H9 (cell line): ENCODE data around the gene PCSK9. TPM values are rescaled to one million over a fixed set of nuclear protein-coding genes. Genes with fewer than 3 reads are reported as not detected.
A peak's percentile ranks its signal among the peaks of the same experiment; 100 is the strongest.

ENCODE experiments used
- DNase-seq: peaks from one replicate; pipeline ENCODE4 v3.0.0-alpha.2; 2017
- H2AFZ ChIP-seq: one replicate; pipeline ENCODE4 v1.6.1; 2013; ENCODE audit warnings: mild to moderate bottlenecking, low read length, control low read depth, moderate library complexity
- H2AK5ac ChIP-seq: 2 replicates; pipeline ENCODE4 v1.6.1; 2013; ENCODE audit warnings: low read length, control low read depth, mixed read lengths; ENCODE audit not compliant: insufficient read length
- H2BK120ac ChIP-seq: one replicate; pipeline ENCODE4 v1.6.1; 2013; ENCODE audit warnings: low read depth, mild to moderate bottlenecking, low read length, control low read depth, inconsistent platforms; ENCODE audit not compliant: poor library complexity, severe bottlenecking
- H2BK12ac ChIP-seq: 2 replicates; pipeline ENCODE4 v1.6.1; 2013; ENCODE audit warnings: low read length, control low read depth, mixed read lengths, low read depth; ENCODE audit not compliant: insufficient read length
- H2BK15ac ChIP-seq: 2 replicates; pipeline ENCODE4 v1.6.1; 2013; ENCODE audit warnings: low read depth, low read length, control low read depth
- H2BK20ac ChIP-seq: one replicate; pipeline ENCODE4 v1.6.1; 2013; ENCODE audit warnings: low read depth, mild to moderate bottlenecking, low read length, control low read depth, inconsistent platforms; ENCODE audit not compliant: poor library complexity, severe bottlenecking
- H2BK5ac ChIP-seq: 2 replicates; pipeline ENCODE4 v1.6.1; 2013; ENCODE audit warnings: low read length, control low read depth, mixed read lengths; ENCODE audit not compliant: insufficient read length
- H3K14ac ChIP-seq: 2 replicates; pipeline ENCODE4 v1.6.1; 2013; ENCODE audit warnings: low read length, control low read depth; ENCODE audit not compliant: insufficient read depth
- H3K18ac ChIP-seq: 2 replicates; pipeline ENCODE4 v1.6.1; 2013; ENCODE audit warnings: low read depth, mild to moderate bottlenecking, mixed read lengths, low read length, control low read depth; ENCODE audit not compliant: insufficient read length
- H3K23ac ChIP-seq: 2 replicates; pipeline ENCODE4 v1.6.1; 2013; ENCODE audit warnings: low read length, control low read depth, mixed read lengths, low read depth; ENCODE audit not compliant: insufficient read length
- H3K23me2 ChIP-seq: 2 replicates; pipeline ENCODE4 v1.6.1; 2013; ENCODE audit warnings: low read depth, mild to moderate bottlenecking, mixed read lengths, low read length, control low read depth; ENCODE audit not compliant: insufficient read length, poor library complexity, severe bottlenecking
- H3K27ac ChIP-seq: 2 replicates; pipeline ENCODE4 v1.5.1; 2013; ENCODE audit warnings: low read length, control low read depth, mixed read lengths, low read depth; ENCODE audit not compliant: insufficient read length
- H3K27me3 ChIP-seq: 2 replicates; pipeline ENCODE4 v1.6.1; 2013; ENCODE audit warnings: low read length, control low read depth, inconsistent platforms; ENCODE audit not compliant: insufficient read depth
- H3K4ac ChIP-seq: 2 replicates; pipeline ENCODE4 v1.6.1; 2013; ENCODE audit warnings: low read depth, mild to moderate bottlenecking, control low read depth, inconsistent platforms, low read length, moderate library complexity
- H3K4me1 ChIP-seq: 2 replicates; pipeline ENCODE4 v1.6.1; 2013; ENCODE audit warnings: low read length, control low read depth, inconsistent platforms; ENCODE audit not compliant: insufficient read depth
- H3K4me2 ChIP-seq: 2 replicates; pipeline ENCODE4 v1.6.1; 2013; ENCODE audit warnings: low read length, control low read depth, mixed read lengths; ENCODE audit not compliant: insufficient read length, insufficient read depth
- H3K56ac ChIP-seq: 2 replicates; pipeline ENCODE4 v1.6.1; 2013; ENCODE audit warnings: low read depth, mild to moderate bottlenecking, mixed read lengths, low read length, control low read depth; ENCODE audit not compliant: insufficient read length
- H3K79me1 ChIP-seq: 2 replicates; pipeline ENCODE4 v1.6.1; 2013; ENCODE audit warnings: low read depth, mild to moderate bottlenecking, moderate library complexity, low read length, control low read depth, inconsistent platforms; ENCODE audit not compliant: insufficient read depth, poor library complexity, severe bottlenecking
- H3K79me2 ChIP-seq: 2 replicates; pipeline ENCODE4 v1.6.1; 2013; ENCODE audit warnings: low read length, control low read depth, inconsistent platforms; ENCODE audit not compliant: insufficient read depth
- H3K9ac ChIP-seq: 2 replicates; pipeline ENCODE4 v1.6.1; 2013; ENCODE audit warnings: low read length, control low read depth, mixed read lengths; ENCODE audit not compliant: insufficient read length; ENCODE audit errors: extremely low read depth
- H3K9me3 ChIP-seq: one replicate; pipeline ENCODE4 v1.6.1; 2013; ENCODE audit warnings: low read depth, low read length, inconsistent platforms; ENCODE audit not compliant: control insufficient read depth
- H3T11ph ChIP-seq: one replicate; pipeline ENCODE4 v1.6.1; 2013; ENCODE audit warnings: mild to moderate bottlenecking, low read length, control low read depth, inconsistent platforms
- H4K20me1 ChIP-seq: one replicate; pipeline ENCODE4 v1.6.1; 2013; ENCODE audit not compliant: control insufficient read depth, insufficient read length, insufficient read depth
- H4K5ac ChIP-seq: 2 replicates; pipeline ENCODE4 v1.6.1; 2013; ENCODE audit warnings: low read depth, mild to moderate bottlenecking, mixed read lengths, low read length, control low read depth; ENCODE audit not compliant: insufficient read length
- H4K8ac ChIP-seq: replicated peaks from 2 replicates; pipeline ENCODE4 v1.6.1; 2013; ENCODE audit warnings: low read length, control low read depth, mixed read lengths, low read depth; ENCODE audit not compliant: insufficient read length
- H4K91ac ChIP-seq: 2 replicates; pipeline ENCODE4 v1.6.1; 2013; ENCODE audit warnings: low read depth, mild to moderate bottlenecking, moderate library complexity, mixed read lengths, low read length, control low read depth; ENCODE audit not compliant: insufficient read length
- H3K27ac Mint-ChIP-seq, 3 experiments: 2 replicates in 2 of 3; 3 replicates in 1 of 3; pipeline ENCODE4 v1.8.0; 2020 to 2021; ENCODE audit warnings: mixed read lengths in 3 of 3, mild to moderate bottlenecking in 1 of 3, moderate library complexity in 1 of 3
- H3K27me3 Mint-ChIP-seq: 2 replicates; pipeline ENCODE4 v1.8.0; 2021; ENCODE audit warnings: low read depth, mild to moderate bottlenecking, moderate library complexity, mixed read lengths
- H3K36me3 Mint-ChIP-seq, 3 experiments: 2 replicates in 2 of 3; 3 replicates in 1 of 3; pipeline ENCODE4 v1.8.0; 2020 to 2021; ENCODE audit warnings: low read depth in 3 of 3, mixed read lengths in 3 of 3; ENCODE audit not compliant: insufficient read depth in 1 of 3
- H3K4me1 Mint-ChIP-seq, 2 experiments: 2 replicates each; pipeline ENCODE4 v1.8.0; 2020; ENCODE audit warnings: mixed read lengths in 2 of 2
- H3K4me3 Mint-ChIP-seq, 2 experiments: 2 replicates in 1 of 2; 3 replicates in 1 of 2; pipeline ENCODE4 v1.8.0; 2020 to 2021; ENCODE audit warnings: mild to moderate bottlenecking in 2 of 2, mixed read lengths in 2 of 2, moderate library complexity in 1 of 2
- H3K9me3 Mint-ChIP-seq, 2 experiments: 2 replicates in 1 of 2; 3 replicates in 1 of 2; pipeline ENCODE4 v1.8.0; 2020; ENCODE audit warnings: mild to moderate bottlenecking in 2 of 2, mixed read lengths in 2 of 2, moderate library complexity in 1 of 2
- CTCF ChIP-seq: fragments of 200-600 bp; sonication (generic); conservative IDR thresholded peaks from 3 replicates; pipeline ENCODE4 v1.8.0; 2021; ENCODE audit warnings: antibody characterized with exemption, mild to moderate bottlenecking
- WGBS: extraction: QIAGEN DNeasy Blood & Tissue Kit; methylation state at CpG from one replicate; pipeline ENCODE4 v1.1.7; 2013; ENCODE audit warnings: missing lambda C conversion rate, low lambda C conversion rate, mixed read lengths; ENCODE audit not compliant: insufficient read length; ENCODE audit errors: extremely low coverage; 5-methylcytosine and 5-hydroxymethylcytosine counted together
- total RNA-seq: library from RNA; stranded (reverse); gene quantifications from 2 replicates; pipeline ENCODE4 v1.2.1, GENCODE V29; 2021

PCSK9 gene
- total RNA-seq, 1 experiment from 2014 or later = 75.1 TPM

GRCh38 chr1:55041613-55042012 is 2.3 kb downstream of the PCSK9 start:
- Mint-ChIP-seq H3K4me3 (peak overlapping the region; percentile 82 to 93; a peak in 3 of 5 replicates), H3K9me3 (no peaks in the 10 kb centered on the region; a peak in 2 of 5 replicates), H3K4me1 (peaks cover 41 to 51% of the 10 kb centered on the region in 2 experiments), H3K27ac (no peak overlapping the region), H3K27me3 (peaks cover 49% of the 10 kb centered on the region), H3K36me3 (peaks cover 14 to 38% (median 17%) of the 10 kb centered on the region in 3 experiments)
- no CpG with 5 or more reads among the region's 3 CpGs for WGBS
- H3K4me1 ChIP-seq = peaks cover 9% of the 10 kb centered on the region; the same call in 1 of the 2 replicates
- no peak overlapping the region for H3K18ac ChIP-seq
- peaks cover 18% of the 10 kb centered on the region; the same call in 1 of the 2 replicates for H3K79me2 ChIP-seq
- no peak overlapping the region for H2AK5ac ChIP-seq
- no peaks in the 10 kb centered on the region for H3K79me1 ChIP-seq
- no peak overlapping the region for H4K91ac ChIP-seq
- H2BK20ac ChIP-seq = no peak overlapping the region
- no peak overlapping the region for H2BK5ac ChIP-seq
- H3K27me3 ChIP-seq = peaks cover 11% of the 10 kb centered on the region; the same call in 1 of the 2 replicates
- no peaks in the 10 kb centered on the region for H4K20me1 ChIP-seq
- no peaks in the 10 kb centered on the region for H3K9me3 ChIP-seq
- H2BK12ac ChIP-seq = no peak overlapping the region
- no peak for TF ChIP-seq CTCF
- no peak for DNase-seq
- no peak overlapping the region for H4K8ac ChIP-seq
- H3K23me2 ChIP-seq = peaks cover 21% of the 10 kb centered on the region
- no peak overlapping the region for H3K56ac ChIP-seq
- no peak overlapping the region for H3T11ph ChIP-seq
- H2AFZ ChIP-seq = no peak overlapping the region
- H4K5ac ChIP-seq = no peak overlapping the region
- H3K4ac ChIP-seq = no peak overlapping the region
- no peak overlapping the region for H2BK15ac ChIP-seq
- H2BK120ac ChIP-seq = no peak overlapping the region
- no peak overlapping the region for H3K14ac ChIP-seq
- H3K4me2 ChIP-seq = peak overlapping the region; percentile 46
- no peak overlapping the region for H3K9ac ChIP-seq
- H3K23ac ChIP-seq = no peak overlapping the region
- H3K27ac ChIP-seq = no peak overlapping the region
